CD4-positive, CD25-positive, alpha-beta regulatory T cell (primary cell): ENCODE data around the gene GPD1L. TPM values are rescaled to one million over a fixed set of nuclear protein-coding genes. Genes with fewer than 3 reads are reported as not detected.
"Not testable (repeated sequence)": the region's sequence is repeated elsewhere in the genome, so short reads cannot be mapped to it uniquely, and the experiment has no call there.

Source experiments
- ATAC-seq, 2 donors: fragments of 150-1000 bp; cut with Tn5 transposase; one replicate each; pipeline ENCODE4 v1.10.0; 2021; ENCODE audit warnings: low read depth in 2 of 2, moderate number of reproducible peaks in 2 of 2, moderate library complexity in 1 of 2
- DNase-seq, 3 donors: peaks; one replicate each; pipeline versions ENCODE4 v3.0.0 to v3.0.0-alpha.2; 2012 to 2022; ENCODE audit warnings: mixed read lengths in 1 of 3
- H3K27ac ChIP-seq: one replicate; pipeline ENCODE4 v1.7.0; 2013; ENCODE audit warnings: mild to moderate bottlenecking, low read length; ENCODE audit not compliant: insufficient read depth, poor library complexity, severe bottlenecking
- H3K27me3 ChIP-seq: one replicate; pipeline ENCODE4 v1.7.0; 2013; ENCODE audit warnings: low read length; ENCODE audit not compliant: control insufficient read depth, insufficient read depth
- H3K36me3 ChIP-seq: one replicate; pipeline ENCODE4 v1.7.0; 2013; ENCODE audit warnings: mild to moderate bottlenecking, low read length, moderate library complexity; ENCODE audit not compliant: control insufficient read depth, insufficient read depth
- H3K4me1 ChIP-seq: 2 replicates; pipeline ENCODE4 v1.7.0; 2013; ENCODE audit warnings: mild to moderate bottlenecking, low read length; ENCODE audit not compliant: insufficient read depth, control insufficient read depth, poor library complexity, severe bottlenecking
- H3K4me3 ChIP-seq: one replicate; pipeline ENCODE4 v1.7.0; 2013; ENCODE audit warnings: low read depth, mild to moderate bottlenecking, low read length, moderate library complexity
- H3K9me3 ChIP-seq, 2 experiments: 1 replicate in 1 of 2; 2 replicates in 1 of 2; pipeline ENCODE4 v1.7.0; 2013; ENCODE audit warnings: low read length in 2 of 2, mild to moderate bottlenecking in 1 of 2, moderate library complexity in 1 of 2; ENCODE audit not compliant: control insufficient read depth in 2 of 2
- H3K27ac Mint-ChIP-seq, 3 donors: one replicate each; pipeline ENCODE4 v1.8.0; 2020 to 2022; ENCODE audit warnings: mild to moderate bottlenecking in 3 of 3, mixed read lengths in 3 of 3, moderate library complexity in 2 of 3
- H3K27me3 Mint-ChIP-seq: one replicate; pipeline ENCODE4 v1.8.0; 2022; ENCODE audit warnings: mild to moderate bottlenecking, mixed read lengths
- H3K36me3 Mint-ChIP-seq: one replicate; pipeline ENCODE4 v1.8.0; 2020; ENCODE audit warnings: mixed read lengths
- H3K4me1 Mint-ChIP-seq, 4 donors: one replicate each; pipeline ENCODE4 v1.8.0; 2020 to 2022; ENCODE audit warnings: mixed read lengths in 4 of 4, mild to moderate bottlenecking in 1 of 4
- H3K4me3 Mint-ChIP-seq, 4 donors: one replicate each; pipeline ENCODE4 v1.8.0; 2020 to 2022; ENCODE audit warnings: mild to moderate bottlenecking in 4 of 4, mixed read lengths in 4 of 4, moderate library complexity in 3 of 4
- H3K9me3 Mint-ChIP-seq, 7 donors: one replicate each; pipeline ENCODE4 v1.8.0; 2020 to 2022; ENCODE audit warnings: mixed read lengths in 7 of 7, mild to moderate bottlenecking in 3 of 7, moderate library complexity in 2 of 7
- polyA plus RNA-seq, 4 donors: library from polyadenylated mRNA; unstranded; fragments of 300-500 nt; fragmentation: Illumina TruSeq; gene quantifications; one replicate each; pipeline ENCODE4 v1.2.3, GENCODE V29; 2021
- total RNA-seq: library from RNA; stranded (reverse); gene quantifications from one replicate; pipeline ENCODE4 v1.2.3, GENCODE V29; 2022

The GPD1L gene
- total and polyA plus RNA-seq, 5 donors from 2014 or later: 19.5 to 30.3 (median 26.4) TPM

GRCh38 chr3:32106929-32107362 lies 526 bp downstream of the GPD1L start:
- no peaks in the 10 kb centered on the region for H3K27me3 ChIP-seq
- no peak for ATAC-seq
- peak overlapping the region; percentile 76 to 94 (median 82) for H3K27ac Mint-ChIP-seq
- peak overlapping the region; percentile 85 to 98 (median 96) for H3K4me3 Mint-ChIP-seq
- peaks cover 22% of the 10 kb centered on the region for H3K4me1 ChIP-seq
- peak in 1 of 3 donors; percentile 56 for DNase-seq
- no peaks in the 10 kb centered on the region for H3K36me3 ChIP-seq
- peaks cover 0 to 5% (median 0%) of the 10 kb centered on the region in 7 donors for H3K9me3 Mint-ChIP-seq
- peaks cover 10 to 53% (median 32%) of the 10 kb centered on the region in 4 donors for H3K4me1 Mint-ChIP-seq
- no peaks in the 10 kb centered on the region for H3K27me3 Mint-ChIP-seq
- peaks cover 8% of the 10 kb centered on the region for H3K36me3 Mint-ChIP-seq
- H3K27ac ChIP-seq: peak overlapping the region; percentile 71
- H3K9me3 ChIP-seq: peaks cover 3 to 5% of the 10 kb centered on the region in 2 experiments
- H3K4me3 ChIP-seq: peak overlapping the region; percentile 66

- peaks cover 29% of the 10 kb centered on the region for H3K4me1 ChIP-seq
- not testable (repeated sequence) for H3K36me3 ChIP-seq, H3K27ac Mint-ChIP-seq, H3K4me3 ChIP-seq, H3K9me3 Mint-ChIP-seq, H3K36me3 Mint-ChIP-seq, H3K27ac ChIP-seq, H3K9me3 ChIP-seq, ATAC-seq, H3K27me3 ChIP-seq, H3K27me3 Mint-ChIP-seq, DNase-seq
- peaks cover 10 to 62% (median 34%) of the 10 kb centered on the region in 4 donors for H3K4me1 Mint-ChIP-seq
- peak overlapping the region; percentile 41 to 98 (median 86) for H3K4me3 Mint-ChIP-seq
These were observed 1.8 kb downstream of the GPD1L start for GRCh38 chr3:32108224-32108623.

GRCh38 chr3:32109256-32109655 lies 2.8 kb downstream of the GPD1L start:
- ATAC-seq (no peak), DNase-seq (no peak)
- Mint-ChIP-seq H3K27ac (peak overlapping the region in 1 of 3 donors; percentile 27), H3K27me3 (no peaks in the 10 kb centered on the region), H3K9me3 (no peaks in the 10 kb centered on the region), H3K36me3 (peaks cover 8% of the 10 kb centered on the region), H3K4me1 (peaks cover 12 to 73% (median 41%) of the 10 kb centered on the region in 4 donors), H3K4me3 (peak overlapping the region; percentile 2 to 62 (median 44))
- peaks cover 39% of the 10 kb centered on the region for H3K4me1 ChIP-seq
- H3K9me3 ChIP-seq: no peaks in the 10 kb centered on the region
- H3K4me3 ChIP-seq: no peak overlapping the region
- no peak overlapping the region for H3K27ac ChIP-seq
- no peaks in the 10 kb centered on the region for H3K27me3 ChIP-seq
- no peaks in the 10 kb centered on the region for H3K36me3 ChIP-seq

- no peak overlapping the region for H3K27ac ChIP-seq
- no peak for ATAC-seq
- Mint-ChIP-seq H3K27ac (peak overlapping the region in 1 of 3 donors; percentile 53), H3K4me3 (peak overlapping the region in 3 of 4 donors; percentile 48 to 62 (median 51)), H3K9me3 (peaks cover 0 to 6% (median 0%) of the 10 kb centered on the region in 7 donors), H3K4me1 (peaks cover 23 to 83% (median 51%) of the 10 kb centered on the region in 4 donors), H3K27me3 (no peaks in the 10 kb centered on the region), H3K36me3 (peaks cover 12% of the 10 kb centered on the region)
- DNase-seq: no peak
- H3K4me3 ChIP-seq: no peak overlapping the region
- H3K36me3 ChIP-seq: no peaks in the 10 kb centered on the region
- H3K9me3 ChIP-seq: no peaks in the 10 kb centered on the region
- no peaks in the 10 kb centered on the region for H3K27me3 ChIP-seq
- peaks cover 41% of the 10 kb centered on the region for H3K4me1 ChIP-seq
These were observed 3.9 kb downstream of the GPD1L start for GRCh38 chr3:32110233-32110760.

GRCh38 chr3:32111560-32111959 lies 5.1 kb downstream of the GPD1L start:
- H3K27me3 ChIP-seq: no peaks in the 10 kb centered on the region
- Mint-ChIP-seq H3K36me3 (peaks cover 15% of the 10 kb centered on the region), H3K9me3 (peaks cover 0 to 6% (median 0%) of the 10 kb centered on the region in 7 donors), H3K27me3 (no peaks in the 10 kb centered on the region), H3K27ac (peak overlapping the region; percentile 5 to 78 (median 40)), H3K4me3 (peak overlapping the region in 3 of 4 donors; percentile 15 to 81 (median 79)), H3K4me1 (peaks cover 23 to 87% (median 57%) of the 10 kb centered on the region in 4 donors)
- DNase-seq (peak in 1 of 3 donors; percentile 27), ATAC-seq (no peak)
- no peak overlapping the region for H3K27ac ChIP-seq
- no peaks in the 10 kb centered on the region for H3K9me3 ChIP-seq
- no peaks in the 10 kb centered on the region for H3K36me3 ChIP-seq
- peaks cover 41% of the 10 kb centered on the region for H3K4me1 ChIP-seq
- H3K4me3 ChIP-seq: no peak overlapping the region

- no peaks in the 10 kb centered on the region for H3K27me3 ChIP-seq
- H3K36me3 ChIP-seq: no peaks in the 10 kb centered on the region
- H3K9me3 ChIP-seq: no peaks in the 10 kb centered on the region
- peak overlapping the region; percentile 43 for H3K4me3 ChIP-seq
- peak overlapping the region in 3 of 4 donors; percentile 83 to 90 (median 85) for H3K4me3 Mint-ChIP-seq
- peaks cover 26 to 89% (median 60%) of the 10 kb centered on the region in 4 donors for H3K4me1 Mint-ChIP-seq
- ATAC-seq (no peak), DNase-seq (peak in 1 of 3 donors; percentile 16)
- peak overlapping the region in 2 of 3 donors; percentile 92 to 97 for H3K27ac Mint-ChIP-seq
- peak overlapping the region; percentile 78 for H3K27ac ChIP-seq
- H3K36me3 Mint-ChIP-seq: peaks cover 18% of the 10 kb centered on the region
- peaks cover 0 to 6% (median 0%) of the 10 kb centered on the region in 7 donors for H3K9me3 Mint-ChIP-seq
- H3K27me3 Mint-ChIP-seq: no peaks in the 10 kb centered on the region
- H3K4me1 ChIP-seq: peaks cover 26% of the 10 kb centered on the region
These were observed 7.1 kb downstream of the GPD1L start for GRCh38 chr3:32113566-32113965.

GRCh38 chr3:32113981-32114545 lies 7.6 kb downstream of the GPD1L start:
- Histone ChIP-seq H3K4me1 (peaks cover 29% of the 10 kb centered on the region), H3K9me3 (no peaks in the 10 kb centered on the region), H3K36me3 (no peaks in the 10 kb centered on the region), H3K27me3 (no peaks in the 10 kb centered on the region), H3K4me3 (peak overlapping the region; percentile 73), H3K27ac (peak overlapping the region; percentile 78)
- Mint-ChIP-seq H3K4me3 (peak overlapping the region; percentile 83 to 90 (median 86)), H3K27ac (peak overlapping the region; percentile 92 to 97 (median 93)), H3K4me1 (peaks cover 31 to 91% (median 60%) of the 10 kb centered on the region in 4 donors), H3K9me3 (peaks cover 0 to 6% (median 0%) of the 10 kb centered on the region in 7 donors), H3K27me3 (no peaks in the 10 kb centered on the region), H3K36me3 (peaks cover 18% of the 10 kb centered on the region)
- ATAC-seq (no peak), DNase-seq (no peak)
